ENCODE measurements around the gene PPDPF. TPM values are rescaled to one million over a fixed set of nuclear protein-coding genes. Genes with fewer than 3 reads are reported as not detected.
"Not testable (repeated sequence)": the region's sequence is repeated elsewhere in the genome, so short reads cannot be mapped to it uniquely, and the experiment has no call there.

Gene PPDPF
- total and polyA plus RNA-seq, 3 donors from 2014 or later: 207 to 529 (median 431) TPM

DNA sequence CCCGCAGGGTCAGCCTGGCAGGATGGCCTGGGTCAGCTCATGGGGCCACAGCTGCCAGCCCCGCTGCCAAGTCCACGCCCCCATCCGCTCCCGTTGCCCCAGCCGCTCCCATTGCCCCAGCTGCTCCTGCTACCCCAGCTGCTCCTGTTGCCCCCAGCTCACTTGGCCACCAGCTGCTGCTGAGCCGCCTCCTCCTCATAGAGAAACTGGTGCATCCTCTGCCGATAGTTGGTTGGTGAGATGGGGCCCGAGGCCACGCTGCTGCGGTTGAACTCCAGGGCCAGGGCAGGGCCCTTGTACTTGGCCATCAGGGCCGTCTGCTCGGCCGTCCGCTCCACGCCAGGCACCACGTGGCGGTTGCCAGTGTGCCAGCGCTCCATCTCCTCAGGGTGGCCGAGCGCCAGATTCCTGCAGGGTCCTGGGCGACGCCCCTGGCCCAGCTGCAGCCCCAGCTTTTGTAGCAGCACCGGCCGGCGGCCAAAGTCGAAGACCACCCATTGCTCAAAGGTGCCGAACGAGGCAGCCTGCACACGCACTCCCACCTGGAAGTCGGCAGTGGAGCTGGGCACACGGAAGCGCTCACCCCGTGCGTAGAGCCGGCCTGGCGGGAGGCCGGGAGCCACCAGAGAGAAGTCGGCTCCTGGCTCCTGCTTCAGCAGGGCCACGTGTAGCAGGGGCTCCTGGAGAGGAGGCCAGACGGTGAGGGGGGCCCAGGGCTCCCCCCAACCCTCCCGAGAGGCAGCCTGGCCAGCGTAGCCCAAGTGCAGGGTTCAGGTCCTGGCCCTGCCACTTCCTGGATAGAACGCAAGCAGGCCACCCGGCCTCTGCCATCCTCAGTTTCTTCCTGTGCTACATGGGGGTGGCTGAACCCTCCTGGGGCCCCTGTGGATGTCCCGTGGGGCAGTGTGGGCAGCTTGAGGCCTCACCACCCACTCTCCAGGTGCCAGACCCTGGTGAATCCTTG lies 48.7 kb downstream of the PPDPF start:
- H3K9me3 ChIP-seq: no peaks in the 10 kb centered on the region
- no peak for DNase-seq
- WGBS, 2 donors: 90 to 91% methylated on average over 33 to 46 of the region's 46 CpGs
- H3K27ac ChIP-seq: no peak overlapping the region
- no peak for TF ChIP-seq POLR2A (IDR thresholded peaks at IDR 0.05)
- TF ChIP-seq, protein P1, sequence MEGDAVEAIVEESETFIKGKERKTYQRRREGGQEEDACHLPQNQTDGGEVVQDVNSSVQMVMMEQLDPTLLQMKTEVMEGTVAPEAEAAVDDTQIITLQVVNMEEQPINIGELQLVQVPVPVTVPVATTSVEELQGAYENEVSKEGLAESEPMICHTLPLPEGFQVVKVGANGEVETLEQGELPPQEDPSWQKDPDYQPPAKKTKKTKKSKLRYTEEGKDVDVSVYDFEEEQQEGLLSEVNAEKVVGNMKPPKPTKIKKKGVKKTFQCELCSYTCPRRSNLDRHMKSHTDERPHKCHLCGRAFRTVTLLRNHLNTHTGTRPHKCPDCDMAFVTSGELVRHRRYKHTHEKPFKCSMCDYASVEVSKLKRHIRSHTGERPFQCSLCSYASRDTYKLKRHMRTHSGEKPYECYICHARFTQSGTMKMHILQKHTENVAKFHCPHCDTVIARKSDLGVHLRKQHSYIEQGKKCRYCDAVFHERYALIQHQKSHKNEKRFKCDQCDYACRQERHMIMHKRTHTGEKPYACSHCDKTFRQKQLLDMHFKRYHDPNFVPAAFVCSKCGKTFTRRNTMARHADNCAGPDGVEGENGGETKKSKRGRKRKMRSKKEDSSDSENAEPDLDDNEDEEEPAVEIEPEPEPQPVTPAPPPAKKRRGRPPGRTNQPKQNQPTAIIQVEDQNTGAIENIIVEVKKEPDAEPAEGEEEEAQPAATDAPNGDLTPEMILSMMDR (IDR thresholded peaks at IDR 0.05): no peak
- H3K4me1 ChIP-seq: peaks cover 6% of the 10 kb centered on the region
- intact Hi-C loops (cut with DNase I; ENCODE audit: low total_unique reads): no loop called here
- no peaks in the 10 kb centered on the region for H3K36me3 ChIP-seq (ENCODE audit: low read depth, missing control alignments)
- no peak overlapping the region for H3K4me3 ChIP-seq
- H3K27me3 ChIP-seq: no peaks in the 10 kb centered on the region

DNA sequence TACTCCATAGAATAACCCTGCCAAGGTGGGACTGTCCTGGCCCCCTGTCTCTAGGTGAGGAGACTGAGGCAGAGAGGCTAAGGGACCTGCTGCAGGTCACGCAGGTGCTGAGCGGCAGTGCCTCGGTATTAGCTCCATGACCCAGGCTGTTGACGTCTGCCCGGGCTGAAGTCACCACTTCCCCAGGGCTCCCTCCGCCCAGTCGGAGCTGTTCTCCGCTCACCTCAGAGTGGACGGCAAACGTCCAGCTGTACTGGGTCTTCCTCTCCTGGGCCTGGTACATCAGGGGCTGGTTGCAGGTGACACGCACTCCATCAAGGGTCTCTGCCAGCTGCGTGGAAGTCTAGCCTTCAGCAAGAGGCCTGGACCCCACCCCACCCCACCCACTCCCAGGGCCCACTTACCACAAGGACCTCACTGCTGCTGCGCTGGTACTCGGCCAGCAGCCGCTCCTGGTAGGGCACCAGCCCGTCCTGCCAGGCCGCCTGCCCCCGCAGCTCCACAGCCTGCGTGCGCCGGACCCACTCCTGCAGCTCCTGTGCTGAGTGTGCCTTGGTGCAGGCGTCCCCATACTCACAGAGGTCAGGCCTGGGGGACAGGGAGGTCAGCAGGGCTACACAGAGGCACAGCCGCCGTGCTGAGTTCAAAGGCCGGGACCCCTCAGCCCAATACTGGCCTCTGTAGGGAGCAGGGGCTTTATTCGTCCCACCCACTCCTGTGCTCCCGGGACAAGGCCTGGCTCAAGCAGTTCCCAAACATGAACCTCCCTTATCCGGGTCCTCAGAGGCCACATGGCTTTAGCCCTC lies 49.9 kb downstream of the PPDPF start:
- H3K4me1 ChIP-seq: peaks cover 6% of the 10 kb centered on the region
- TF ChIP-seq, protein P1 (IDR thresholded peaks at IDR 0.05): no peak
- no peak for TF ChIP-seq POLR2A (IDR thresholded peaks at IDR 0.05)
- intact Hi-C loops (cut with DNase I; ENCODE audit: low total_unique reads): no loop called here
- no peaks in the 10 kb centered on the region for H3K9me3 ChIP-seq
- H3K36me3 ChIP-seq (ENCODE audit: low read depth, missing control alignments): no peaks in the 10 kb centered on the region
- no peak for DNase-seq
- WGBS, 2 donors: 87 to 90% methylated on average over 3 to 28 of the region's 28 CpGs
- H3K4me3 ChIP-seq: no peak overlapping the region
- H3K27me3 ChIP-seq: no peaks in the 10 kb centered on the region
- no peak overlapping the region for H3K27ac ChIP-seq

DNA sequence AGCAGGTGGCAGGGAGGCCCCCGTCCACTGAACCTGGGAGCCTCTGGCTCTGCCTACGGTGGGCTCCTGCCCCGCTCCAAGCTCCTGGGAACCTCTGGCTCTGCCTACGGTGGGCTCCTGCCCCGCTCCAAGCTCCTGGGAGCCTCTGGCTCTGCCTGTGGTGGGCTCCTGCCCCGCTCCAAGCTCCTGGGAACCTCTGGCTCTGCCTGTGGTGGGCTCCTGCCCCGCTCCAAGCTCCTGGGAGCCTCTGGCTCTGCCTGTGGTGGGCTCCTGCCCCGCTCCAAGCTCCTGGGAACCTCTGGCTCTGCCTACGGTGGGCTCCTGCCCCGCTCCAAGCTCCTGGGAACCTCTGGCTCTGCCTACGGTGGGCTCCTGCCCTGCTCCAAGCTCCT lies 50.5 kb downstream of the PPDPF start:
- DNase-seq; H3K9me3 ChIP-seq; H3K4me3 ChIP-seq; H3K36me3 ChIP-seq (ENCODE audit: low read depth, missing control alignments); H3K4me1 ChIP-seq; intact Hi-C loops (cut with DNase I; ENCODE audit: low total_unique reads); H3K27me3 ChIP-seq; H3K27ac ChIP-seq: not testable (repeated sequence)
- 61 to 74% methylated on average over 2 to 11 of the region's 11 CpGs for WGBS, 2 donors

Other genes with a start within 250 kb of the PPDPF start
- 100 to 1,000 TPM; 110 to 126 TPM for gene ARFGAP1, start 248.0 kb upstream of the PPDPF start, total RNA-seq
- 97.0 TPM for gene ARFGAP1, start 248.0 kb upstream of the PPDPF start, polyA plus RNA-seq (ENCODE audit: insufficient read depth, low read depth, low replicate concordance)
- 10 to 100 TPM; 14.4 to 17.1 TPM for gene COL20A1, start 227.6 kb upstream of the PPDPF start, total RNA-seq
- 17.2 TPM for gene COL20A1, start 227.6 kb upstream of the PPDPF start, polyA plus RNA-seq (ENCODE audit: insufficient read depth, low read depth, low replicate concordance)
- gene CHRNA4, start 159.4 kb upstream of the PPDPF start, total RNA-seq: 1 to 10 TPM; 7.4 to 8.3 TPM
- gene CHRNA4, start 159.4 kb upstream of the PPDPF start, polyA plus RNA-seq (ENCODE audit: insufficient read depth, low read depth, low replicate concordance): 3.3 TPM
- gene KCNQ2, start 48.1 kb upstream of the PPDPF start, total RNA-seq: 10 to 100 TPM; 49.2 to 60.9 TPM
- 36.2 TPM for gene KCNQ2, start 48.1 kb upstream of the PPDPF start, polyA plus RNA-seq (ENCODE audit: insufficient read depth, low read depth, low replicate concordance)
- gene EEF1A2, start 21.7 kb upstream of the PPDPF start, total RNA-seq: 10 to 100 TPM in 1 of 2 donors, 1 to 10 TPM in 1; 9.8 to 15.9 TPM
- gene EEF1A2, start 21.7 kb upstream of the PPDPF start, polyA plus RNA-seq (ENCODE audit: insufficient read depth, low read depth, low replicate concordance): 19.1 TPM
- gene PTK6, start 16.6 kb downstream of the PPDPF start, total RNA-seq: under 1 TPM in 1 of 2 donors, not detected in 1; 0.37 TPM
- 0.26 TPM for gene PTK6, start 16.6 kb downstream of the PPDPF start, polyA plus RNA-seq (ENCODE audit: insufficient read depth, low read depth, low replicate concordance)
- gene SRMS, start 27.0 kb downstream of the PPDPF start, total RNA-seq: under 1 TPM; 0.19 to 0.24 TPM
- 0.42 TPM for gene SRMS, start 27.0 kb downstream of the PPDPF start, polyA plus RNA-seq (ENCODE audit: insufficient read depth, low read depth, low replicate concordance)
- gene FNDC11, start 33.4 kb downstream of the PPDPF start, total RNA-seq: 100 to 1,000 TPM in 1 of 2 donors, 10 to 100 TPM in 1; 85.4 to 121 TPM
- 147 TPM for gene FNDC11, start 33.4 kb downstream of the PPDPF start, polyA plus RNA-seq (ENCODE audit: insufficient read depth, low read depth, low replicate concordance)
- 10 to 100 TPM; 13.5 to 22.9 TPM for gene HELZ2, start 53.5 kb downstream of the PPDPF start, total RNA-seq
- gene HELZ2, start 53.5 kb downstream of the PPDPF start, polyA plus RNA-seq (ENCODE audit: insufficient read depth, low read depth, low replicate concordance): 7.1 TPM
- 10 to 100 TPM; 31.0 to 33.1 TPM for gene GMEB2, start 106.3 kb downstream of the PPDPF start, total RNA-seq
- 20.3 TPM for gene GMEB2, start 106.3 kb downstream of the PPDPF start, polyA plus RNA-seq (ENCODE audit: insufficient read depth, low read depth, low replicate concordance)
- gene STMN3, start 132.7 kb downstream of the PPDPF start, total RNA-seq: 10 to 100 TPM in 1 of 2 donors, 1 to 10 TPM in 1; 8.4 to 16.5 TPM
- gene STMN3, start 132.7 kb downstream of the PPDPF start, polyA plus RNA-seq (ENCODE audit: insufficient read depth, low read depth, low replicate concordance): 15.1 TPM
- gene RTEL1, start 137.5 kb downstream of the PPDPF start, total RNA-seq: 10 to 100 TPM; 56.8 to 84.6 TPM
- gene RTEL1, start 137.5 kb downstream of the PPDPF start, polyA plus RNA-seq (ENCODE audit: insufficient read depth, low read depth, low replicate concordance): 34.2 TPM
- gene TNFRSF6B, start 175.9 kb downstream of the PPDPF start, total RNA-seq: 10 to 100 TPM; 26.2 to 30.5 TPM
- gene TNFRSF6B, start 175.9 kb downstream of the PPDPF start, polyA plus RNA-seq (ENCODE audit: insufficient read depth, low read depth, low replicate concordance): 3.0 TPM
- 10 to 100 TPM; 55.4 to 55.6 TPM for gene ARFRP1, start 187.2 kb downstream of the PPDPF start, total RNA-seq
- 37.8 TPM for gene ARFRP1, start 187.2 kb downstream of the PPDPF start, polyA plus RNA-seq (ENCODE audit: insufficient read depth, low read depth, low replicate concordance)
- gene ZGPAT, start 187.3 kb downstream of the PPDPF start, total RNA-seq: 10 to 100 TPM; 53.1 to 57.3 TPM
- 43.1 TPM for gene ZGPAT, start 187.3 kb downstream of the PPDPF start, polyA plus RNA-seq (ENCODE audit: insufficient read depth, low read depth, low replicate concordance)
- gene LIME1, start 215.9 kb downstream of the PPDPF start, total RNA-seq: 10 to 100 TPM; 41.4 to 47.4 TPM
- gene LIME1, start 215.9 kb downstream of the PPDPF start, polyA plus RNA-seq (ENCODE audit: insufficient read depth, low read depth, low replicate concordance): 5.6 TPM
- gene SLC2A4RG, start 219.0 kb downstream of the PPDPF start, total RNA-seq: 100 to 1,000 TPM; 123 to 141 TPM
- 64.4 TPM for gene SLC2A4RG, start 219.0 kb downstream of the PPDPF start, polyA plus RNA-seq (ENCODE audit: insufficient read depth, low read depth, low replicate concordance)

All from testis (tissue), 3 donors.